PC-3 (cell line): ENCODE data around the gene PRUNE2.

ENCODE experiments used
- CTCF ChIP-seq: fragments of 300-600 bp; sonication (generic); conservative IDR thresholded peaks from 2 replicates; pipeline ENCODE4 v1.5.1; 2017; ENCODE audit warnings: antibody characterized with exemption, low read depth, mild to moderate bottlenecking, low read length
- EZH2 ChIP-seq: fragments of 300-600 bp; sonication (generic); IDR thresholded peaks from one replicate; pipeline ENCODE4 v1.6.1; 2017; ENCODE audit warnings: antibody characterized with exemption, mild to moderate bottlenecking, low read length; ENCODE audit not compliant: unreplicated experiment
- EZH2phosphoT487 ChIP-seq: fragments of 300-600 bp; sonication (generic); IDR thresholded peaks from 2 replicates; pipeline ENCODE4 v1.6.1; 2018; ENCODE audit warnings: mild to moderate bottlenecking, antibody characterized with exemption, low read length, borderline replicate concordance

GRCh38 chr9:76803762-76804161 is 102.2 kb downstream of the PRUNE2 start:
- no peak for TF ChIP-seq EZH2phosphoT487
- no peak for TF ChIP-seq CTCF
- no peak for TF ChIP-seq EZH2
